HUDEP-2 (cell line): ENCODE results near the gene CENPO.

Experiments used
- DNase-seq, 76 experiments: peaks; one replicate each; lab custom pipeline; 2025; ENCODE audit not compliant: unreplicated experiment in 76 of 76; lab: John Stamatoyannopoulos, UW

Gene CENPO

DNA sequence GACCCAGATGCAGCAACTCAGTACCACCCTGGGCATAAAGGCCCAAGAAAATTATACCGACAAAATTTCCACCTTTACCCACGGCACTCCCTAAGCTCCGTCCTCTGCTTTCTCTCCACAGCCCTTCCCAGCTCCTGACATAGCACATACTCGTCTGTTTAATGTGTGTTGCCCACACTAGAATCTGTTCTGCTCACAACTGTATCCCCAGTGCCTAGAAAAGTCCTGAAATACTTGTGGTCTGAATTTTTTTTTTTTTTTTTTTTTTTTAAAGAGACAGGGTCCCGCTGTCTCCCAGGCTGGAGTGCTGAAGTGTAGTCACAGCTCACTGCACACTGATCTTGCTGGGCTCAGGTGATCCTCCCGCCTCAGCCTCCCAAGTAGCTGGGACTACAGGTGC, 64.5 kb downstream of the CENPO start:
- DNase-seq = no peak

DNA sequence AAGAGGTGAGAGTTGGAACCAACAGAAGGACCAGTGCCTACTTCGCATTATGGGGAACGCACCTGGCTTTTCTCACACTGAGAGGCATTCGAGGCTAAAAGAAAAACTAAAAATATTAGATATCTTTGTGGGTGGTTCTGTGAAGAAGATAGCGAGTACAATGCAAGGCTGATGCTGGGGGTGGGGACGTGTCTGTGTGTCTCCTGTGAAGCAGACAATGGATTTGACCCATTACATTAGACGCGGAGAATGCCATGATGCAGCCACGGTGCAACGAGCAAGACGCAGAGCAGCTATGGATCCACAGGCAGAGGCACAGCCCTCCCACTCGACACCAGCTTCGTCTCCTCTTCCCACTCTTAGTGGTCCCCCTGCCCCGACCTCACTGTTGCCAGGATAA, 65.8 kb downstream of the CENPO start:
- no peak for DNase-seq

DNA sequence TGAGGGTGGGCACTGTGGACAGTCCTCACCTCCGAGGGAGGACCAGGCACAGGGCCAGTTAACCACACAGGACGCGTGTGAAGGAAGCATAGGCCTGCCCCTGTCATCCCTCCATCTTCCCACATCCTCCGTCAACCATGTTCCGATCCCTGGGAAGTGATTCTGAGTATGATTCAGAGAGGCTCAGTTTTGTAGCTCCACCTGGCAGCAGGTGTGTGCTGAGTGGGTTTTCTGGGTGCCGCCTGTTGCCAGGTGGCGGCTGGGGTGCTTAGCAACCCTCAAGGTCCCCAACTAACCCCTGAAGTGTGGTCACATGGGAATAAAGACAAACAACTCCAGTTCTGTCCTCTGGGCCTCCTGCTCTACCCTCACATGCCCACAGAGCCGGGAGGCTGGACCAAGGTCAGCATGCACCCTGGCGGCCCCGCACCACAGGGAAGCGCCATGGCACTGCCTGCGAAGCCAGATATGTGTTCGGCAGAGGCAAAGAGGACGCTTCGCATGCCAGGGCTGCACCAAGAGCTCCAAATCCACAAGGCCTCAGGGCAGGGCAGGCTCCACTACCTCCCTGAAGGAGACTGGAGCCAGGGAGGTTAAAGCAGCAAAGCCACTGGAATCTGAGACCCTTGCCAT, 66.9 kb downstream of the CENPO start:
- DNase-seq = no peak

DNA sequence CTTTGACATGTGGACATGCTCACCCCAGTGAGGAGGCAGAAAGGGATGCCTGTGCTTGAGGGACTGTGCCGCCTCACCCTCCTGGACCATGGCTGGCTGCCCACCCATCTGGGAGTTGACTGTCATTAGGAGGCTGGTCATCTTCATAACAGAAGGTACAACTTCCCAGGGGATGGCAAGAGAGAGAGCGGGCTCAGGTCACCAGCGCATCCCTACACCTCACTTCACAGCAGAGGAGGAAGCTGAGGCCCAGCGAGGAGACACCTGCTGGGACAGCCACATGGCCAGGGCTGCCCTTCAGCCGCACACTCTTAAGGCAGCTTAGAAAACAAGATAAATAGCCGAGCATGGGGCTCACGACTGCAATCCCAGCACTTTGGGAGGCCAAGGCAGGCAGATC, 67.4 kb downstream of the CENPO start:
- no peak for DNase-seq

DNA sequence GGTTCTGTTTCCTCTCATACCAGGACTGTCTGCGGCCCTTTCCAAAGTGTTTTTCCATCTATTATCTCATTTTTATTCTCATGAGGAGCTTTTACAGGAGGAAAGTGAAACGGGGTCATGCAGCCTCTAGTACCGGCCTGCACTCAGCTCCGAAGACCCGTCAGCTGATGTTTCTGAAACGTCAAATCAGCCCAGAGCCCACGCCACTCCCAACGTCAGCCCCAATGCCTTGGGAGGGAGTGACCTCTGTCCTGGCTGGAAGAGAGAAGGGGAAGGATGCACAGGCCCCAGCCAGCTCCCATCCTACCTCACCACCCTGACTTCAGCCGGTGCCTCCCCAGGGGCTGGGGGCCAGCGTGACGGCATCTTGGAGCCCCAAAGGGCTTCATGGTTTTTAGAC, 68.3 kb downstream of the CENPO start:
- DNase-seq = no peak

DNA sequence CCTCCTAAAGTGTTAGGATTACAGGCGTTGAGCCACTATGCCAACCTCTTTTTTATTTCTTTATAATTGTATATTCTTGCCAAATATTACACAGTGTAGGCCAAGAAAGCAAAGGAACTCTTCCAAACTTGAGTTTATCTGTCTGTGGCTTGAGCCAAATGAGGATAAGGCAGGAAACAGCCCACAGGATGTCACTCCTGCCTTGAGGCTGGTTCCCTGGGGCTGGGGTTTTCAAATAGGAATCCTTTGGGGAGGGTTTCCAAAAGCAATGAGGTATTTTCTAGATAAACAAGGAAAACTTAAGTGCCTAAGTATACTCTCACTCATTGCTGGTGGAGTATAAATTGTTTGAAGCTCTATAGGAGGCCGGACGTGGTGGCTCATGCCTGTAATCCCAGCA, 70.4 kb downstream of the CENPO start:
- DNase-seq = no peak

DNA sequence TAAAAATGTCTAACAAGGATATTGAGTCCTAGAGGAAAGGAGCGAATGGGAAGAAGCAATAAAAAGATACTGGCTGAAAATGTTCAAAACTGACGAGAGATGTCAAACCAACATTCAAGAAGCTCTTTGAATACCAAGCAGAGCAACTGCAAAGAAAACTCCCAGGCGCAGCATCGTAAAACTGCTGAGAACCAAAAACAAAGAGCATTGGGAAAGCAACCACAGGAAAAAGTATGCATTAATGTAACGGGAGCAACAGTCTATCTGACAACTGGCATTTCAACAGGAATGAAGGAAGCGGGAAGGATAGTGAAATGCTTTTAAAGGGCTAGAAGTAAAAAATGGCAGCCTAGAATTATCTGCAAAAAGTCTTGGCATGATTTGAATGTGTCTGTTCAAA, 73.7 kb downstream of the CENPO start:
- no peak for DNase-seq

DNA sequence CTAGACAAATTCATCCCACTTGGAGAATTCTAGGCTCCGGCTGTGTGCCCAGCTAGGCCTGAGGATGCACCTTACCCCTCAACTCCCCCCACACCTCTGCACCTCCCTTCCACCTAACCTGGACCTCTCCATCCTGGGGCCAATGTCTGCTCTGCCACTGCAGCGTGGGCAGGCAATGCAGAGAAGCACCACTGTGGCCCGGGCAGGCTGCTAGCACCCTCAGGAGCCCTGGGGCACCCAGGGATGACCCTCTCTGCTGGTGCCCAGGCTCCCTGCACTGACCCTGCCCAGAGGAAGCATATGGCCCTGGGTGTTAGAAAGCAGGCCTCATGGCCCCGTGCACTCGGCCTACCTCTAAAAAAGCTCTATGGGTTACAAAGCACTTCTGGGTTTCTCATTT, 77.2 kb downstream of the CENPO start:
- DNase-seq = no peak

DNA sequence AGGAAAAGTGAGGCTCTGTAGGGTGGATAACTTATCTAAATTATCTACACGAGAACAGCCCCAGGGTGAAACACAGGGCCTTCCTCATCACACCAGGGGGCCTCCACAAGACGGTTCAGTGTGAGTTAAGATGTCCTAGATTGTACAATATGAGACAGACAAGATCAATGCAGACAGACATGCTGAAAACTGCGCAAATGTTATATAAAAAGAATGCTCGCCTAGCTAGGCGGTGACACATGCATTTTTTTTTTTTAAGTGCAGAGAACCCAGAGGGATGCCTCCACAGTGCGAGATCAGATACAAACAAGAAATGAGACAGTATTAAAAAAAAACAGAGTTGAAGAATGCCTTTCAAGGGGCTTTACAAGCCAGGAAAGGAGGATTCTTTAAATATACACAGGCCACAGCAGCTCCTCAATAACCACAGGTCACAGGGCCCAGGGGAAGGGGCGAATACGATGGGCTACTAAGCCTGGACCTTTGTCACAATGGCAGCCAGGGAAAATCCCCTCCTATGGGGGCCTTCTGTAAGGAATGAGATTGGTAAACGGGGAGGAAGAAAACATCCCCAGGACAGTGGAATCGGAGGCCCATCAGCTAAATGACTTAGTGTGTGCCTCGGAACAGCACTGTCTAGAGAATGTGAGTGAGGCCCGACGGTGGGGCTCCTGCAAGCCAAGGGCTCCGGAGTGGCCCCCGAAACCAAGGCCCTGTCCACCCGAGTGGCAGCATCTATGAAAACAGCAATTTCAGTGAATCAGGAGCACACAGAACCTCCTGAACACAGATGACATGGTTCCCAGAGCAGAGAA, 77.9 kb downstream of the CENPO start:
- peak in 5 of 76 experiments; percentile 19 to 56 (median 37) for DNase-seq

DNA sequence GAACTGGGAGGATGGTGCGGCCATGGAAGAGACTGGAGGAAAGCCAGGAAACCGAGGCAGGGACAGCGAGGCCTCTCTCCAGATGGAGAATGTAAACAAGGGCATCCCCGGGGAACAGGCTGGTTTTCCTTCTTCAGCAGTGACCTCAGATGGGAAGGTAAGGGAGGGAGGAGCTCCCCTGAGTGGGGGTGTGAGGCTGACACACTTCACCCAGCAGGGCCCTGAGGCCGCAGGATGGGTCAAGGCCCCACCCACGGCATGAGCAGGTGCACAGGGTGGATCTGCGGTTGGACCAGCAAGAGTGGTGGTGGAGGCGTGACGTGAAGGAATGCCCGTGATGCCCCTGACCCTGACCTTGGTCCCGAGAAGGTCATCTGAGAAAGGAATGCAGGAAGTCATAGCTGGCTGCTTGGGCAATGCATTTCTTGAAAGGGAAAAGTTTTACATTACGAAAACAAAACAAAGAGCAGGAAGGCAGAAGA, 78.7 kb downstream of the CENPO start:
- no peak for DNase-seq
